Inflammatory macrophage treated with lipopolysaccharide for 1 hour (primary cell): ENCODE measurements around the gene RASAL2.

Experiments
- DNase-seq, 2 donors: peaks; one replicate each; pipeline ENCODE4 v3.0.0-alpha.2; 2020 to 2022

Gene RASAL2

GRCh38 chr1:178093951-178094738, at the start of gene RASAL2:
RASAL2 (plus strand) TSS chr1:178094104; CDS start chr1:178094493, 389 bp downstream.
- peak; percentile 45 to 48 for DNase-seq

- DNase-seq: no peak
Observed at GRCh38 chr1:178046591-178047270, 47.2 kb upstream of the RASAL2 start.

GRCh38 chr1:178047403-178048093, 46.4 kb upstream of the RASAL2 start:
- no peak for DNase-seq

- no peak for DNase-seq
Observed at GRCh38 chr1:178048426-178048825, 45.5 kb upstream of the RASAL2 start.

- DNase-seq: no peak
Observed at GRCh38 chr1:178048883-178049282, 45.0 kb upstream of the RASAL2 start.

GRCh38 chr1:178050084-178050483, 43.8 kb upstream of the RASAL2 start:
- DNase-seq: no peak

GRCh38 chr1:178051071-178051470, 42.8 kb upstream of the RASAL2 start:
- no peak for DNase-seq

GRCh38 chr1:178052650-178053461, 41.0 kb upstream of the RASAL2 start:
- no peak for DNase-seq

- peak; percentile 71 to 74 for DNase-seq
Observed at GRCh38 chr1:178055093-178055492, 38.8 kb upstream of the RASAL2 start.

- DNase-seq: peak; percentile 72 to 86
Observed at GRCh38 chr1:178055779-178056471, 38.0 kb upstream of the RASAL2 start.

- peak; percentile 17 to 35 for DNase-seq
Observed at GRCh38 chr1:178057141-178057765, 36.7 kb upstream of the RASAL2 start.

- no peak for DNase-seq
Observed at GRCh38 chr1:178057912-178058534, 35.9 kb upstream of the RASAL2 start.

- no peak for DNase-seq
Observed at GRCh38 chr1:178060789-178061556, 32.9 kb upstream of the RASAL2 start.

GRCh38 chr1:178061620-178062019, 32.3 kb upstream of the RASAL2 start:
- DNase-seq: no peak

GRCh38 chr1:178064191-178064821, 29.6 kb upstream of the RASAL2 start:
- no peak for DNase-seq

GRCh38 chr1:178065250-178065649, 28.7 kb upstream of the RASAL2 start:
- DNase-seq: no peak

- no peak for DNase-seq
Observed at GRCh38 chr1:178066296-178066907, 27.5 kb upstream of the RASAL2 start.

- peak; percentile 87 to 94 for DNase-seq
Observed at GRCh38 chr1:178066908-178067614, 26.8 kb upstream of the RASAL2 start.

- no peak for DNase-seq
Observed at GRCh38 chr1:178071811-178072210, 22.1 kb upstream of the RASAL2 start.
